ENCODE data around the gene MTMR12. TPM values are rescaled to one million over a fixed set of nuclear protein-coding genes. Genes with fewer than 3 reads are reported as not detected.

MTMR12 gene
- total and polyA plus RNA-seq, 2 donors (not counting 1 experiment from before 2014, with no cell fraction given) = 9.6 to 29.2 TPM

DNA sequence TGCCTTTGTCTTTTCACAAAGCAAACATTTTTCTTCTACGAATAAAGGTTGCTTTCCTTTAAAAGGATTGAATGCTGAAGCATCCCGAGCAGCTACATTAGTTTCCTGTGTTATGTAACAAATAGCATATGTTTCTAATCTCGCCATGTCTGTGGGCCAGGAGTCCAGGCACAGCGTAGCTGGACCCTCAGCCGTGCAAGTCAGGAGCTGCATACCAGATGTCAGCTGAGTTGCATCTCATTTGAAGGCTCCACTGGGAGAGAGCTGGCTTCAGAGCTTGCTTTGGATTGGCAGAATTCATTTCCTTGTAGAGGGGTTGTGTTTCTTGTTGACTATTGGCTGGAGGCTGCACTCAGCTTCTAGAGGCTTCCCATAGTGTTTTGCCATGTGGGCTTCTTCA is 122.6 kb downstream of the MTMR12 start:
- intact Hi-C loops (cut with micrococcal nuclease) = no loop called here
- no peak overlapping the region for H3K4me3 ChIP-seq (ENCODE audit: control extremely low read depth in 1 of 5, extremely low read depth in 1 of 5, insufficient read depth in 1 of 5, low read depth in 2 of 5, low read length in 4 of 5)
- Mint-ChIP-seq H3K27ac (no peak overlapping the region), H3K4me1 (peaks cover 7% of the 10 kb centered on the region), H3K27me3 (no peaks in the 10 kb centered on the region), H3K4me3 (no peak overlapping the region), H3K9me3 (ENCODE audit: insufficient read depth) (no peaks in the 10 kb centered on the region)
- no peaks in the 10 kb centered on the region for H4K20me1 ChIP-seq (ENCODE audit: control insufficient read depth, insufficient read depth, low read length, poor library complexity, severe bottlenecking)
- no peaks in the 10 kb centered on the region for H3K36me3 ChIP-seq (replicated peaks in 1 of 2; ENCODE audit: control extremely low read depth in 1 of 2, control insufficient read depth in 1 of 2, extremely low read depth in 1 of 2, insufficient read depth in 2 of 2, low read length in 1 of 2)
- DNase-seq = no peak
- TF ChIP-seq, protein P1, sequence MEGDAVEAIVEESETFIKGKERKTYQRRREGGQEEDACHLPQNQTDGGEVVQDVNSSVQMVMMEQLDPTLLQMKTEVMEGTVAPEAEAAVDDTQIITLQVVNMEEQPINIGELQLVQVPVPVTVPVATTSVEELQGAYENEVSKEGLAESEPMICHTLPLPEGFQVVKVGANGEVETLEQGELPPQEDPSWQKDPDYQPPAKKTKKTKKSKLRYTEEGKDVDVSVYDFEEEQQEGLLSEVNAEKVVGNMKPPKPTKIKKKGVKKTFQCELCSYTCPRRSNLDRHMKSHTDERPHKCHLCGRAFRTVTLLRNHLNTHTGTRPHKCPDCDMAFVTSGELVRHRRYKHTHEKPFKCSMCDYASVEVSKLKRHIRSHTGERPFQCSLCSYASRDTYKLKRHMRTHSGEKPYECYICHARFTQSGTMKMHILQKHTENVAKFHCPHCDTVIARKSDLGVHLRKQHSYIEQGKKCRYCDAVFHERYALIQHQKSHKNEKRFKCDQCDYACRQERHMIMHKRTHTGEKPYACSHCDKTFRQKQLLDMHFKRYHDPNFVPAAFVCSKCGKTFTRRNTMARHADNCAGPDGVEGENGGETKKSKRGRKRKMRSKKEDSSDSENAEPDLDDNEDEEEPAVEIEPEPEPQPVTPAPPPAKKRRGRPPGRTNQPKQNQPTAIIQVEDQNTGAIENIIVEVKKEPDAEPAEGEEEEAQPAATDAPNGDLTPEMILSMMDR (IDR thresholded peaks at IDR 0.05) = no peak
- TF ChIP-seq EZH2 (IDR thresholded peaks at IDR 0.05; ENCODE audit: borderline replicate concordance, insufficient read depth, low read depth, low read length, poor library complexity, severe bottlenecking) = no peak
- H3K9me3 ChIP-seq (ENCODE audit: control extremely low read depth in 1 of 3, control insufficient read depth in 2 of 3, insufficient read depth in 1 of 3, low read length in 2 of 3) = peaks cover 0 to 5% (median 2%) of the 10 kb centered on the region in 3 donors
- no peaks in the 10 kb centered on the region for H3K27me3 ChIP-seq (replicated peaks in 1 of 4; ENCODE audit: control extremely low read depth in 1 of 4, control insufficient read depth in 3 of 4, insufficient read depth in 4 of 4, low read length in 3 of 4)
- H3K4me1 ChIP-seq (ENCODE audit: control insufficient read depth in 2 of 2, insufficient read depth in 2 of 2, low read length in 2 of 2) = peaks cover 9 to 10% of the 10 kb centered on the region in 2 donors
- no peaks in the 10 kb centered on the region for H3K79me2 ChIP-seq (ENCODE audit: control insufficient read depth, insufficient read depth, low read length)
- POLR2A ChIA-PET = no interaction called here
- CTCF ChIA-PET = interaction anchor here (1.6 kb wide), 1 partner anchor 43 kb away, joined by 4 read pairs; no protein-coding TSS in a partner anchor
- H3K9ac ChIP-seq (ENCODE audit: low read length) = no peak overlapping the region
- no peak for ATAC-seq (ENCODE audit: low read depth)
- 80% methylated on average over 3 of the region's 5 CpGs for WGBS (ENCODE audit: insufficient coverage)
- no peak overlapping the region for H3K27ac ChIP-seq (ENCODE audit: low read length in 2 of 2)
- H2AFZ ChIP-seq (ENCODE audit: insufficient read depth, low read depth, low read length, poor library complexity, severe bottlenecking) = no peak overlapping the region
- no peak overlapping the region for H3K4me2 ChIP-seq (replicated peaks; ENCODE audit: low read depth, low read length, poor library complexity, severe bottlenecking)

DNA sequence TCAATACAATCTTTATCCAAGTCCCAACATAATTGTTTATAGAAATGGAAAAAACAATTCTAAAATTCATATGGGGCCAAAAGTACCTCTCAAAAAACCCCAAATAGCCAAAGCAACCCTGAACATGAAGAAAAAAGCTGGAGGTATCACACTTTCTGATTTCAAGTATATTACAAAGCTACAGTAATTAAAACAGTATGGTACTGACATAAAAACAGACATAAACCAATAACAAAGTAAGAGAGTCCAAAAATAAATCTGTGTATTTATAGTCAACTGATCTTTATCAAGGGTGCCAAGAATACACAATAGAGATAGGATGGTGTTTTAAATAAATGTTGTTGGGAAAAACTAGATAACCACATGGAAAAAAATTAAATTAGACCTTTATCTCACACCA is 125.1 kb downstream of the MTMR12 start:
- no peaks in the 10 kb centered on the region for H4K20me1 ChIP-seq (ENCODE audit: control insufficient read depth, insufficient read depth, low read length, poor library complexity, severe bottlenecking)
- no peak overlapping the region for H3K4me2 ChIP-seq (replicated peaks; ENCODE audit: low read depth, low read length, poor library complexity, severe bottlenecking)
- no peak for ATAC-seq (ENCODE audit: low read depth)
- H3K9me3 ChIP-seq (ENCODE audit: control extremely low read depth in 1 of 3, control insufficient read depth in 2 of 3, insufficient read depth in 1 of 3, low read length in 2 of 3) = peaks cover 0 to 5% (median 2%) of the 10 kb centered on the region in 3 donors
- H3K79me2 ChIP-seq (ENCODE audit: control insufficient read depth, insufficient read depth, low read length) = no peaks in the 10 kb centered on the region
- no peaks in the 10 kb centered on the region for H3K9me3 Mint-ChIP-seq (ENCODE audit: insufficient read depth)
- peaks cover 3 to 5% of the 10 kb centered on the region in 2 donors for H3K4me1 ChIP-seq (ENCODE audit: control insufficient read depth in 2 of 2, insufficient read depth in 2 of 2, low read length in 2 of 2)
- no peak overlapping the region for H3K4me3 Mint-ChIP-seq
- no peak overlapping the region for H3K27ac Mint-ChIP-seq
- no peaks in the 10 kb centered on the region for H3K27me3 Mint-ChIP-seq
- H3K4me1 Mint-ChIP-seq = peaks cover 5% of the 10 kb centered on the region
- no peaks in the 10 kb centered on the region for H3K36me3 ChIP-seq (replicated peaks in 1 of 2; ENCODE audit: control extremely low read depth in 1 of 2, control insufficient read depth in 1 of 2, extremely low read depth in 1 of 2, insufficient read depth in 2 of 2, low read length in 1 of 2)
- H2AFZ ChIP-seq (ENCODE audit: insufficient read depth, low read depth, low read length, poor library complexity, severe bottlenecking) = no peak overlapping the region
- TF ChIP-seq, protein P1 (IDR thresholded peaks at IDR 0.05) = no peak
- no peak for TF ChIP-seq EZH2 (IDR thresholded peaks at IDR 0.05; ENCODE audit: borderline replicate concordance, insufficient read depth, low read depth, low read length, poor library complexity, severe bottlenecking)
- H3K4me3 ChIP-seq (ENCODE audit: control extremely low read depth in 1 of 5, extremely low read depth in 1 of 5, insufficient read depth in 1 of 5, low read depth in 2 of 5, low read length in 4 of 5) = no peak overlapping the region
- no peak overlapping the region for H3K27ac ChIP-seq (ENCODE audit: low read length in 2 of 2)
- intact Hi-C loops (cut with micrococcal nuclease) = no loop called here
- POLR2A ChIA-PET = no interaction called here
- CTCF ChIA-PET = no interaction called here
- H3K27me3 ChIP-seq (replicated peaks in 1 of 4; ENCODE audit: control extremely low read depth in 1 of 4, control insufficient read depth in 3 of 4, insufficient read depth in 4 of 4, low read length in 3 of 4) = no peaks in the 10 kb centered on the region
- H3K9ac ChIP-seq (ENCODE audit: low read length) = no peak overlapping the region
- no peak for DNase-seq
